ENCODE data around the gene GSTM2.

GRCh38 chr1:109620401-109620791 lies 47.5 kb upstream of the GSTM2 start:
- TF ChIP-seq, protein P1, sequence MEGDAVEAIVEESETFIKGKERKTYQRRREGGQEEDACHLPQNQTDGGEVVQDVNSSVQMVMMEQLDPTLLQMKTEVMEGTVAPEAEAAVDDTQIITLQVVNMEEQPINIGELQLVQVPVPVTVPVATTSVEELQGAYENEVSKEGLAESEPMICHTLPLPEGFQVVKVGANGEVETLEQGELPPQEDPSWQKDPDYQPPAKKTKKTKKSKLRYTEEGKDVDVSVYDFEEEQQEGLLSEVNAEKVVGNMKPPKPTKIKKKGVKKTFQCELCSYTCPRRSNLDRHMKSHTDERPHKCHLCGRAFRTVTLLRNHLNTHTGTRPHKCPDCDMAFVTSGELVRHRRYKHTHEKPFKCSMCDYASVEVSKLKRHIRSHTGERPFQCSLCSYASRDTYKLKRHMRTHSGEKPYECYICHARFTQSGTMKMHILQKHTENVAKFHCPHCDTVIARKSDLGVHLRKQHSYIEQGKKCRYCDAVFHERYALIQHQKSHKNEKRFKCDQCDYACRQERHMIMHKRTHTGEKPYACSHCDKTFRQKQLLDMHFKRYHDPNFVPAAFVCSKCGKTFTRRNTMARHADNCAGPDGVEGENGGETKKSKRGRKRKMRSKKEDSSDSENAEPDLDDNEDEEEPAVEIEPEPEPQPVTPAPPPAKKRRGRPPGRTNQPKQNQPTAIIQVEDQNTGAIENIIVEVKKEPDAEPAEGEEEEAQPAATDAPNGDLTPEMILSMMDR (conservative IDR thresholded peaks at IDR 0.05; ENCODE audit: low read depth, low read length) = no peak
- no peak for TF ChIP-seq EZH2 (IDR thresholded peaks at IDR 0.05; ENCODE audit: borderline replicate concordance, low read depth, low read length, poor library complexity, severe bottlenecking)
